Activated CD8-positive, alpha-beta T cell treated with anti-CD3 and anti-CD28 coated beads for 36 hours (primary cell): ENCODE data around the gene TCOF1. TPM values are rescaled to one million over a fixed set of nuclear protein-coding genes. Genes with fewer than 3 reads are reported as not detected.
A peak's percentile ranks its signal among the peaks of the same experiment; 100 is the strongest.

Experiments
- ATAC-seq: fragments of 200-7000 bp; cut with Tn5 transposase; one replicate; pipeline ENCODE4 v1.10.0; 2021; ENCODE audit warnings: mild to moderate bottlenecking, moderate library complexity
- CTCF ChIA-PET: fragments of 350-600 bp; sonication (Branson Sonifier 250); formaldehyde crosslinking; loops from one replicate; lab custom pipeline; 2021; ENCODE audit warnings: antibody characterized with exemption; lab: Charles Lee
- POLR2A ChIA-PET: fragments of 350-600 bp; sonication (Branson Sonifier 250); formaldehyde crosslinking; loops from one replicate; lab custom pipeline; 2021; ENCODE audit warnings: antibody characterized with exemption; lab: Charles Lee
- DNase-seq: peaks from one replicate; pipeline ENCODE4 v3.0.0-alpha.2; 2020
- H3K27ac Mint-ChIP-seq: one replicate; pipeline ENCODE4 v1.8.0; 2021; ENCODE audit warnings: mild to moderate bottlenecking, mixed read lengths
- H3K27me3 Mint-ChIP-seq: one replicate; pipeline ENCODE4 v1.8.0; 2021; ENCODE audit warnings: mixed read lengths
- H3K36me3 Mint-ChIP-seq: one replicate; pipeline ENCODE4 v1.8.0; 2021; ENCODE audit warnings: low read depth, mixed read lengths
- H3K4me1 Mint-ChIP-seq: one replicate; pipeline ENCODE4 v1.8.0; 2021; ENCODE audit warnings: low read depth, mixed read lengths
- H3K4me3 Mint-ChIP-seq: one replicate; pipeline ENCODE4 v1.8.0; 2021; ENCODE audit warnings: mild to moderate bottlenecking, moderate library complexity, mixed read lengths
- H3K9me3 Mint-ChIP-seq: one replicate; pipeline ENCODE4 v1.8.0; 2021; ENCODE audit warnings: mixed read lengths
- intact Hi-C: fragments of 100-400 bp; cut with micrococcal nuclease; formaldehyde crosslinking; loops from one replicate; pipeline ENCODE4 v1.10.0; 2022
- total RNA-seq, 2 experiments: library from RNA; stranded (reverse); gene quantifications; one replicate each; pipeline ENCODE4 v1.2.3, GENCODE V29; 2021
- TF ChIP-seq, protein P1 (sequence below): fragments of 200-600 bp; IDR thresholded peaks from one replicate; pipeline ENCODE4 v1.8.0; 2022; ENCODE audit warnings: antibody characterized with exemption, mild to moderate bottlenecking

The TCOF1 gene
- total RNA-seq, 2 experiments from 2014 or later = 114 to 117 TPM

DNA sequence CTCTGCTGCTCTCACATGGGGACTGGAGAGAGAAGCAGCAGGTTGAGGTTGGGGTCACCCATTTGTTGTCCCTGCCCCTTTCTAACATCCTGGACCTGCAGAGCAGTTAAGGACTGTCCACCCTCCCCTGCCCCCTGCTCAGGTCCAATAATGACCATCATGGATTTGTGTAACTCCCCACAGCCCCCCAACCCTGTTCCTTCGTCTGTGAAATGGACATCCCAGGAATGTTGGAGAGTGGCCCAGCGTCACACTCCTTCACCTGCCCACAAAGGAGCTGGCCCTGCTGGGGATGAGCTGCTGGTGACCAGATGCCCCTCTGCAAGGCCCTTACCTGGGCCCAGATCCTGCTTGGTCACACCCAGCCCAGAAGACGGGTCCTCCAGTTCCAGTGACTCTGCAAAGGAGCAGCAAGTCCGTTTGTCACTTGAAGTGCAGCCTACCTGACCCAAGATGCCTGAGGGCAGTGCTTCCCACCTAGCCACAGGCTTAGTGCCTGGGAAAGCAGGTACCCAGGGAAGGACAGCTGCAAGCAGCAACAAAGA, 44.8 kb downstream of the TCOF1 start:
- intact Hi-C loops = loop anchor here (5.0 kb wide), 1 partner anchor 35 kb away; no protein-coding TSS in a partner anchor
- DNase-seq = no peak
- peaks cover 41% of the 10 kb centered on the region for H3K36me3 Mint-ChIP-seq
- POLR2A ChIA-PET = interaction anchor here (0.7 to 7.1 kb wide), 5 partner anchors 9 to 42 kb away, joined by 3 to 57 read pairs (median 3); partner anchors contain the start of gene CD74
- no peaks in the 10 kb centered on the region for H3K27me3 Mint-ChIP-seq
- H3K4me3 Mint-ChIP-seq = no peak overlapping the region
- no peaks in the 10 kb centered on the region for H3K9me3 Mint-ChIP-seq
- H3K4me1 Mint-ChIP-seq = no peaks in the 10 kb centered on the region
- TF ChIP-seq, protein P1, sequence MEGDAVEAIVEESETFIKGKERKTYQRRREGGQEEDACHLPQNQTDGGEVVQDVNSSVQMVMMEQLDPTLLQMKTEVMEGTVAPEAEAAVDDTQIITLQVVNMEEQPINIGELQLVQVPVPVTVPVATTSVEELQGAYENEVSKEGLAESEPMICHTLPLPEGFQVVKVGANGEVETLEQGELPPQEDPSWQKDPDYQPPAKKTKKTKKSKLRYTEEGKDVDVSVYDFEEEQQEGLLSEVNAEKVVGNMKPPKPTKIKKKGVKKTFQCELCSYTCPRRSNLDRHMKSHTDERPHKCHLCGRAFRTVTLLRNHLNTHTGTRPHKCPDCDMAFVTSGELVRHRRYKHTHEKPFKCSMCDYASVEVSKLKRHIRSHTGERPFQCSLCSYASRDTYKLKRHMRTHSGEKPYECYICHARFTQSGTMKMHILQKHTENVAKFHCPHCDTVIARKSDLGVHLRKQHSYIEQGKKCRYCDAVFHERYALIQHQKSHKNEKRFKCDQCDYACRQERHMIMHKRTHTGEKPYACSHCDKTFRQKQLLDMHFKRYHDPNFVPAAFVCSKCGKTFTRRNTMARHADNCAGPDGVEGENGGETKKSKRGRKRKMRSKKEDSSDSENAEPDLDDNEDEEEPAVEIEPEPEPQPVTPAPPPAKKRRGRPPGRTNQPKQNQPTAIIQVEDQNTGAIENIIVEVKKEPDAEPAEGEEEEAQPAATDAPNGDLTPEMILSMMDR = no peak
- peak overlapping the region; percentile 31 for H3K27ac Mint-ChIP-seq
- ATAC-seq = no peak
- CTCF ChIA-PET = no interaction called here

GRCh38 chr5:150402901-150403342, 45.4 kb downstream of the TCOF1 start:
- intact Hi-C loops = loop anchor here (5.0 kb wide), 1 partner anchor 34 kb away; no protein-coding TSS in a partner anchor
- CTCF ChIA-PET = interaction anchor here (1.2 kb wide), 1 partner anchor 34 kb away, joined by 4 read pairs; no protein-coding TSS in a partner anchor
- no peaks in the 10 kb centered on the region for H3K9me3 Mint-ChIP-seq
- DNase-seq = no peak
- no peak overlapping the region for H3K4me3 Mint-ChIP-seq
- H3K27ac Mint-ChIP-seq = no peak overlapping the region
- no peaks in the 10 kb centered on the region for H3K4me1 Mint-ChIP-seq
- no peak for ATAC-seq
- TF ChIP-seq, protein P1 = no peak
- peaks cover 39% of the 10 kb centered on the region for H3K36me3 Mint-ChIP-seq
- H3K27me3 Mint-ChIP-seq = no peaks in the 10 kb centered on the region
- POLR2A ChIA-PET = interaction anchor here (0.6 to 7.1 kb wide), 5 partner anchors 9 to 43 kb away, joined by 3 to 57 read pairs (median 3); partner anchors contain the start of gene CD74

- DNase-seq = no peak
- CTCF ChIA-PET = interaction anchor here (1.2 kb wide), 1 partner anchor 32 kb away, joined by 4 read pairs; no protein-coding TSS in a partner anchor
- H3K36me3 Mint-ChIP-seq = peaks cover 34% of the 10 kb centered on the region
- H3K27ac Mint-ChIP-seq = peak overlapping the region; percentile 13
- ATAC-seq = no peak
- no peaks in the 10 kb centered on the region for H3K27me3 Mint-ChIP-seq
- POLR2A ChIA-PET = interaction anchor here (1.3 to 7.1 kb wide), 6 partner anchors 7 to 44 kb away, joined by 4 to 57 read pairs (median 8); partner anchors contain the start of gene CD74
- H3K4me3 Mint-ChIP-seq = no peak overlapping the region
- H3K9me3 Mint-ChIP-seq = no peaks in the 10 kb centered on the region
- H3K4me1 Mint-ChIP-seq = peaks cover 6% of the 10 kb centered on the region
- intact Hi-C loops = loop anchor here (5.0 kb wide), 1 partner anchor 33 kb away; no protein-coding TSS in a partner anchor
- TF ChIP-seq, protein P1 = no peak
These were observed 46.6 kb downstream of the TCOF1 start for GRCh38 chr5:150404121-150404520.

GRCh38 chr5:150404535-150404934, 47.0 kb downstream of the TCOF1 start:
- H3K27ac Mint-ChIP-seq = no peak overlapping the region
- no peak overlapping the region for H3K4me3 Mint-ChIP-seq
- TF ChIP-seq, protein P1 = no peak
- intact Hi-C loops = loop anchor here (5.0 kb wide), 1 partner anchor 33 kb away; no protein-coding TSS in a partner anchor
- DNase-seq (no peak), ATAC-seq (no peak)
- ChIA-PET CTCF (interaction anchor here (1.2 kb wide), 1 partner anchor 32 kb away, joined by 4 read pairs; no protein-coding TSS in a partner anchor), POLR2A (interaction anchor here (0.7 to 2.4 kb wide), 6 partner anchors 8 to 44 kb away, joined by 3 to 8 read pairs (median 6); partner anchors contain the start of gene CD74)
- peaks cover 34% of the 10 kb centered on the region for H3K36me3 Mint-ChIP-seq
- no peaks in the 10 kb centered on the region for H3K27me3 Mint-ChIP-seq
- no peaks in the 10 kb centered on the region for H3K9me3 Mint-ChIP-seq
- H3K4me1 Mint-ChIP-seq = peaks cover 6% of the 10 kb centered on the region
